MV-4-11 (cell line): ENCODE results near the gene CCDC24.

Experiments used
- DNase-seq: peaks from one replicate; lab custom pipeline; 2025; lab: John Stamatoyannopoulos, UW

CCDC24 gene

DNA sequence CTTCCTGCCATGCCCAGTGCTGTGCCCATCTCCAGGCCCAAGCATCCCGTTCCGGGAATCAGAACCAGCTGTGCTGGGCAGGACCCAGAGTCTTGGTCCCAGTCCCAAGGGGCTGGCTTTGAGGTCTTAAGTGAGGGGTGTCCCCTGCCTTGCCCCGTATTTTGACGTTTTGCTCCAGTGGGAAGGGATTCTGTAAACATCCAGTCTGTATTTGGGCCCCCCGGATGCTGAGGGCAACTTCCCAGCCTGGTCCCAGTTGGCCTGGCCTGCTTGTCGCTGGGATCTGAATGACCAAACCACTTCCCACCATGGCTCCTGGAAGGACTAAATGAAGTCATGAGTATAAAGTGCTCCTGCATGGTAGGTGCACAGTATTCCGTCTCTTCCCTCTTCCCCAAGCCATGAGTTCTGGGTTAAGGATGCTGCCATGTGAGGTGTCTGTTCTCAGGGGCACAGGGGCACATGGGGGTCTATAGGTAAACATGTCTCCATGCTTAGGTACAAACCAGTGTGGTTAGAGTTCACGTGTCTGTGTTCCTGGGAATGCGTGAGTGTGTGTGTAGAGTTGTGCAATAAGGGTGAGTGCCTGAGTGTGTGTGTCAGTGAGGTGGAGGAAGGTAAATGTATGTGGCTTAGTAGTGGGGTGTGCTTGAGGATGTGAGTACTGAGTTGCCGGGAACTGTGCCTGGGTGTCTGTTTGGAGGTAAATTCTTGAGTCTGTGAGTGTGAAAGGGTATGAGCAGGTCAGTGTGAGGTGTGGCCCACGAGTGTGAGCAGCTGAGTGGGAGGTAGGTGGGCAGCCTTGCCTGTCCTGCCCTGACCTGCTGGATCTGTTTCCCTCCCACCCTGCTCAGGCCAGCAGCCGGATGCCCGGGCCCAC, 10.9 kb upstream of the CCDC24 start:
- no peak for DNase-seq

DNA sequence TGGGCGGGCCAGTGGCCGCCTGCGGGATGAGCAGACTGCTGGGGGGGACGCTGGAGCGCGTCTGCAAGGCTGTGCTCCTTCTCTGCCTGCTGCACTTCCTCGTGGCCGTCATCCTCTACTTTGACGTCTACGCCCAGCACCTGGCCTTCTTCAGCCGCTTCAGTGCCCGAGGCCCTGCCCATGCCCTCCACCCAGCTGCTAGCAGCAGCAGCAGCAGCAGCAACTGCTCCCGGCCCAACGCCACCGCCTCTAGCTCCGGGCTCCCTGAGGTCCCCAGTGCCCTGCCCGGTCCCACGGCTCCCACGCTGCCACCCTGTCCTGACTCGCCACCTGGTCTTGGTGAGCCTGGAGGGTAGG, 10.3 kb upstream of the CCDC24 start:
- DNase-seq: no peak

DNA sequence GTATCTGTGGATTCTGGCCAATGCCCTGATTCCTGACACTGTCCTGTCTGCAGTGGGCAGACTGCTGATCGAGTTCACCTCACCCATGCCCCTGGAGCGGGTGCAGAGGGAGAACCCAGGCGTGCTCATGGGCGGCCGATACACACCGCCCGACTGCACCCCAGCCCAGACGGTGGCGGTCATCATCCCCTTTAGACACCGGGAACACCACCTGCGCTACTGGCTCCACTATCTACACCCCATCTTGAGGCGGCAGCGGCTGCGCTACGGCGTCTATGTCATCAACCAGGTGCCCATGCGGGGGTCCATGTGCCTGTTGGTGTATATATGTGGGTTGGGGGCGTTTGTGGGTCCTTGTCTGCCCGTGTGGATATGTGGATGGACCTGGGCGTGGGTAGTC, 9.8 kb upstream of the CCDC24 start:
- no peak for DNase-seq

DNA sequence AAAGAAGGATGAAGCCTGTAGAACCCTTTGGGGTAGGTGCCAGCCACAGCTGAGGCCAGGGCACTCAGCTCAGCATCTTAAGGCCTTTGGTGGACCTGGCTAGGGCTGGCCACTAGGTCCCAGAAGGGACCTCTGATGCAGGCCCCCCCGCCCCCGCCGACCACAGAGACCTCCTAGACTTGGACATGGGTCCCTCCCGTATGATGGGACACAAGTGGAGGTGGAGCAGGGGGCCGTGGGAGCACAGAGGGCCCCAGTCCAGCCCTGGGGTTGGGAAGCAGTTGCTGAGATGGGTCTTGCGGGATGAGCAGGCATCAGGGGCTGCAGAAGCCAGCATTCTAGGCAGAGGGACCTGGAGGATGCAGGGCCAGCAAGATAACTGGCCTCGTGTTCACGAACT, 9.2 kb upstream of the CCDC24 start:
- DNase-seq: no peak

DNA sequence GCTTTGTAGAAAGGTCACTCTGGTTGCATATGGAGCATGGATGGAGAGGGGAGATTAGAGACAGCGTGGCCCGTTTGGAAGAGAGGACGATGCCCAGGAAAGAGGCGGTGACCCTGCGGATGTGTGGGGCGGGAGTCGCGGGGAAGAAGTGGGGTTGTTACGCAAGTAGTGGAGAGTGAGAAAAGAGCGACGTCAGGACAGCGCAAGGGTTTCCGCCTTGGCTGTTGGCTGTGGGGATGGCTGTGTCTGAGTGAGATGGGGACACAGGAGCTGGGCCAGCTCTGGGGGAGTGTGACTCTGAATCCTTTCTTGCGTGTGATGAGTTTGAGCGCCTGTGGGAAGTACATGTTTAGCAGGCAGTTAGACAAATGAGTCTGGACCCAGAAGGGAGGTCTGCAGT, 8.6 kb upstream of the CCDC24 start:
- DNase-seq: peak; percentile 56

DNA sequence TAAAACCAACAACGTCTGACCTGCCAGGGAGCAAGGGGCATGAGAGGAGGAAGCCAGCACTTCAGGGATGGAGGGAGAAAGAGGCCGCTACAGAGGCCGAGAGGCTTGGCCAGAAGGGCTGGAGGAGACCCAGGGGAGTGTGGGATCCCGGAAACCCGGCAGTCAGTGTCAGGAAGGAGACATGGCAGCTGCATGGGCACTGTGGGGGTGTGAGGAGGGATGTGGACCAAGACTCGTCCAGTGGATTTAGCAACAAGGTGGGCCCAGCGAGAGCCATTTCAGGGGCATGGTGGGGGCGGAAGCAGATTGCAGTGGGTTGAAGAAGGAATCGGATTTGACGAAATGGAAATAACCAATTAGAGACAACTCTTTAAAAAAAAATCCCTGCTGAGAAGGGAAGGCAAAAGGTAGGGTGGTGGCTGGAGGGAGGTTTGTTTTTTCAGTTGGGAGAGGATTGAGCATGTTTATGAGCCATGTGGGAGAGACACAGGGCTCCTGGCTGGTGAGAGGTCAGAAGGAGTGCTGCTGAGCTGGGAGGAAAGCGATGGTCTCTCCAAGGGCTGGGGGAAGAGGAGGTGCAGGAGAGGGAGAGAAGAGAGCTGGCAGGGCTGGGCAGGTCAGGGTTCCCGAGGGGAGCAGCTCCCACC, 8.0 kb upstream of the CCDC24 start:
- DNase-seq: no peak

DNA sequence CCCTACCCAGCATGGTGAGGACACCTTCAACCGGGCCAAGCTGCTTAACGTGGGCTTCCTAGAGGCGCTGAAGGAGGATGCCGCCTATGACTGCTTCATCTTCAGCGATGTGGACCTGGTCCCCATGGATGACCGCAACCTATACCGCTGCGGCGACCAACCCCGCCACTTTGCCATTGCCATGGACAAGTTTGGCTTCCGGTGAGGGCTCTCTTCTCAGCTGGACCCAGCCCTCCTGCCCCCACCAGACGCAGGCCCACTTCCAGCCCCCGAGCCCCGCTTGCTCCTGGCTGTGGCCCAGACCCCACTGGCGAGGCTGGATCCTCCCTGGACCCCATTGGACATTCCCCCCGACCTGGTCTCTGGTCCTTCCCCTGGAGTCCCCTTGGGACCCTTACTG, 6.5 kb upstream of the CCDC24 start:
- no peak for DNase-seq

DNA sequence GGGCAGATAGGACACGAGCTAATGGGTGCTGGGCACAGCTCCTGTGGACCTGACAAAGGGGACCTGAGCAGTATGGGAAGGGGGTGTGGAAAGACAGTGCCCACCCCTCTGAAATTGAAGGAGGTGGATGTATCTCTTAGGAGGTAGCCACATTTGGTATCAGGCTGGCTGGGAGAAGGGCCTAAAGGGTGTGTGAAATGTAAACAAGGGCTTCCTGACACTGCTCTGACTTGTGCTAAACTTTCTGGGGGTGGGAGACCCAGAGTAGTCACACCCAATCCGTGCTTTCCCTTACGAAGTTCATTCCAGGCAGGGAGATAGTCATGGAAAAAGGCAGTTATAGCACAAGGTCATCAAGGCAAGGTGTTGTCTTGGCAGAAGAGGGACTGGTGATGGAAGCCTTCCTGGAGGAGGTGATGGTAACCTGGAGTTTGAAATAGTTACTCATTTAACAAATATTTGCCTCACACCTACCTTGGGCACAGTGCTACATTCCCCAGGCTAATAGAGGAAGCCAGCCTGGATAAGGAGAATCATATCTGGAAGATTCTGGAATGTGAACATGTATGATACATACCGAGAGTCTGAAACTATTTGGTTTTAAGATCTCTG, 5.3 kb upstream of the CCDC24 start:
- DNase-seq: no peak

DNA sequence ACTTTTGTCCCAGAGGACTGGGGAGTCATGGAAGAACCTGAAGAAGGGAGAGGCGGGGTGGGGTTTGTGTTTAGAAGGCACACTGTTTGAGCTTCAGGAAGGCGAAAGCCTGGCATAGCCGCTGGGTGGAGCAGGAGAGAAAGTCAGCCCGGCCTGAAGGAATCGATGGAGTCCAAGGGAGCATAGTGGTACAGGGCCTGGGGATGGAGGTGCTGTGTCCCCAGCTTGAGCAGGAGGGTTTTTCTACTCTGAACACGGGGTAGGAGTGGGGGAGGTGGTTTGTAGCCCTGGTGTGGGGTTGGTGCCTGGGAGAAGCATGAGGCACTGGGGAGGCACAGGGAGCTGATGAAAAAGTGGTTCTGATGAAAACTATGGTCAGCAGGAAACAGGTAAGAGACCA, 4.7 kb upstream of the CCDC24 start:
- DNase-seq: no peak

DNA sequence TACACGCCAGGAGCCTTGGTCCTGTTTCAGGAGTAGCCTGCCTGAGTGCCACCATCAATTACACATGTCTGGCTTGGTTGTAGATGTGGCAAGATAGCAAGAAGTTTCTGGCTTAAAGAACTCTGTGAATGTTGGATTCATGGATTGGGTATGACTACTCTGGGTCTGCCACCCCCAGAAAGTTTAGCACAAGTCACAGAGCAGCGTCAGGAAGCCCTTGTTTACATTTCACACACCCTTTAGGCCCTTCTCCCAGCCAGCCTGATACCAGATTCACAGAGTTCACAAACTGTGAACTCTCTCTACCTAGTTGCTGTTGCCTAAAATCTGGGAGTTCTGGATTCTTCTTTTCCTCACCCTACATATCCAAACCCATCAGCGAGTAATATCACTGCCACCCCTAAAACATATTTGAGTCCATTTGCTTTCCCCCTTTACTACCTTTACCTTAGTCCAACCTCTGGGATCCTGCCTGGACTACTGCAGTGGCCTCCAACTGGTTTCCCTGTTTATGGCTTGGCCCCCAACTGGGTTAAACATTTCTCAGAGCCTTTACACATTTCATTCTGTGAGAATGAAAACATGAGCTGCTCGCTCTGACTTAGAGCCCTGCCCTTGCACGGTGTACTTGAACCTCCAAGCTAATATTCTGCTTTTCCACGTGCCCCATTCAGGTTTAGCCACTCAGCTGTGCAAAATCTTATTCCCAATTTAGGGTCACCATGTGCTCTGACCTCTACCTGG, 4.1 kb upstream of the CCDC24 start:
- DNase-seq: no peak

DNA sequence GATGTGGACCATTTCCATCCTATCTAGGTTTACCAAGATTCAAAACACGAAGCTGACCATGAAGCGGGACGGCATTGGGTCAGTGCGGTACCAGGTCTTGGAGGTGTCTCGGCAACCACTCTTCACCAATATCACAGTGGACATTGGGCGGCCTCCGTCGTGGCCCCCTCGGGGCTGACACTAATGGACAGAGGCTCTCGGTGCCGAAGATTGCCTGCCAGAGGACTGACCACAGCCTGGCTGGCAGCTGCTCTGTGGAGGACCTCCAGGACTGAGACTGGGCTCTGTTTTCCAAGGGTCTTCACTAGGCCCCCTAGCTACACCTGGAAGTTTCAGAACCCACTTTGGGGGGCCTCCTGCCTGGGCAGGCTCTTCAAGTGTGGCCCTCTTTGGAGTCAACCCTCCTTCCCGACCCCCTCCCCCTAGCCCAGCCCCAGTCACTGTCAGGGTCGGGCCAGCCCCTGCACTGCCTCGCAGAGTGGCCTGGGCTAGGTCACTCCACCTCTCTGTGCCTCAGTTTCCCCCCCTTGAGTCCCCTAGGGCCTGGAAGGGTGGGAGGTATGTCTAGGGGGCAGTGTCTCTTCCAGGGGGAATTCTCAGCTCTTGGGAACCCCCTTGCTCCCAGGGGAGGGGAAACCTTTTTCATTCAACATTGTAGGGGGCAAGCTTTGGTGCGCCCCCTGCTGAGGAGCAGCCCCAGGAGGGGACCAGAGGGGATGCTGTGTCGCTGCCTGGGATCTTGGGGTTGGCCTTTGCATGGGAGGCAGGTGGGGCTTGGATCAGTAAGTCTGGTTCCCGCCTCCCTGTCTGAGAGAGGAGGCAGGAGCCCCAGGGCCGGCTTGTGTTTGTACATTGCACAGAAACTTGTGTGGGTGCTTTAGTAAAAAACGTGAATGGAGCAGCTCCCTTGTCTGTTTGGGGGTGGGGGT, 864 bp upstream of the CCDC24 start:
- no peak for DNase-seq

DNA sequence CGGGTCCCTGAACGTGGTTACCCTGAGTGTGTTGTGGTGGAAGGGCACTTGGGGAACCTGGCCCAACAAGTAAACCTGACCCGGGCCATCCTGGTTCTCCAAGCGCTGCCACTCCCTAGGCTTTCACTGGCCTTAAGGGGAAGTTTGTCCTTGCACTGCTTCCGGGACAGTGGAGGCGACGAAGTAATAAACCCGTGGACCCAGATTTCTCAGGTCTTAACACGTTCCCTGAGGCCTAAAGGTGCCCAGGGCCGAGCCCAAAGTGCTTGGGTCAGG, 261 bp upstream of the CCDC24 start:
- DNase-seq: no peak

DNA sequence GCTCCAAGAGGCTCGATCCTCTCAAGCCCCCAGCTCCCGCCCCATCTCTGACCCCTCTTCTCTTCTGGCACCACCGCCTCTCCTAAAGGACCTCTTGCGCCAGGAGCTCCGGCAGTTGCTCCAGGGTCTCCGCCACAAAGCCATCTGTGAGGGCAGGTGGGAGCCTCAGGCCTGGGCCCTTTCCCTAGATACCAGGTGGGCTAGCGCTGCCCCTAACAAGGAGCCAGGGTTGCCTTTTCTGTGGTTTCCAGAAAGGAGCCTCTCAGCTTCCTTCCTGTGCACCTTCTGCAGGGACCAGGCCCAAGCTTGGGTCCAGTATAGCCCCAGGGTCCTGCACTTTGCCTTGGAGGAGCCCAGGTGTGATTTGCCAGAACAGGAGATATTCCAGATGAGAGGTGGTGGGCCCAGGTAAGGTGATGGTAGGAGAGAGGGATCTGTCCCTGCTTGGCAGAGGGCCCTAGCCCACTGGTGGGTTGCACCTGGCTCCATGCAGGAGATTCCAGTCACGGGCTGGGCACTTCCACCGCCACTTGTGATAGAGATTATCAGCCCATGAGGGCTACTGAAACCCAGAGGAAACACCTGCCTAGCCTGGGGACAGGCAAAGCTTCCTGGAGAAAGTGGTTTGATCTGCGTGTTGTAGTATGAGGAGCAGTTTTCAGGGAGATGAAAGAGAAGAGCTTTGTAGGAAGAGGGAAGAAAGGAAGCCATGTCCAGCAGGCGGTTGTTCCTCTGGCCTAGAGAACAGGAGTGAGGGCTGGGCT, 1.0 kb downstream of the CCDC24 start:
- no peak for DNase-seq

DNA sequence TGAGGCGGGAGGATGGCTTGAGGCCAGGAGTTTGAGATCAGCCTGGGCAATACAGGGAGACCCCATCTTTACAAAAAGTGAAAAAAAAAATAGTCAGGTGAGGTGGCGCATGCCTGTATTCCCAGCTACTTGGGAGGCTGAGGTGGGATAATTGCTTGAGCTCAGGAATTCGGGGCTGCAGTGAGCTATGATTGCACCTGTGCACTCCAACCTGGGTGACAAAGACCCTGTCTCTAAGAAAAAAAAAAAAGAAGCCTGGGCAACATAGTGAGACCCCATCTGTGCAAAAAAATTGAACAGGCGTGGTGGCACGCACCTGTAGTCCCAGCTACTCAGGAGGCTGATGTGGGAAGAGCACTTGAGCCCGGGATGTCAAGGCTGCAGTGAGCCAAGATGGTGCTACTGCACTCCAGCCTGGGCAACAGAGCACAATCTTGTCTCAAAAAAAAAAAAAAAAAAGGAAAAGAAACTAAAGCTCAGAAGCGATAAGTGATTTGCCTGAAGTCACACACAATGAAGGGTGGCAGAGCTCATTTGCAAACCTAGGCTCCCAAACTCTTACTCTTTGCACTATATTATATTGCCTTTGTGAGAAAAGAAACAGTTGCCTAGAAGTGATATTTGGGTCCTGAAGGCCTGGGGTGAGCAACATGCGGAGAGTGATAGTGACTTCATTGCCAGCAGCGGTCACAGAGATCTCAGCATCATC, 2.0 kb downstream of the CCDC24 start:
- no peak for DNase-seq

DNA sequence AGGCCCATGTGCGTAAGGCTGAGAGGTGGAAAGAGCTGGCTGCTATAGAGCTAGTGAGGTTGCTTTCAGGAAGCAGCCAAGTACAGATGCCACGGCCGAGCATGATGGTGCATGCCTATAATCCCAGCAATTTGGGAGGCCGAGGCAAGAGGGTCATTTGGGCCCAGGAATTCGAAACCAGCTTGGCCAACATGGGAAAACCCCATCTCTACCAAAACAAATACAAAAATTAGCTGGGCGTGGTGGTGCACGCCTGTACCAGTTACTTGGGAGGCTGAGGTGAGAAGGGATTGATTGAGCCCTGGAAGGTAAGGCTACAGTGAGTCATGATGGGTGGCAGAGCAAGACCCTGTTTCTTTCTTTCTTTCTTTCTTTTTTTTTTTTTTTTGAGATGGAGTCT, 2.7 kb downstream of the CCDC24 start:
- DNase-seq: no peak

DNA sequence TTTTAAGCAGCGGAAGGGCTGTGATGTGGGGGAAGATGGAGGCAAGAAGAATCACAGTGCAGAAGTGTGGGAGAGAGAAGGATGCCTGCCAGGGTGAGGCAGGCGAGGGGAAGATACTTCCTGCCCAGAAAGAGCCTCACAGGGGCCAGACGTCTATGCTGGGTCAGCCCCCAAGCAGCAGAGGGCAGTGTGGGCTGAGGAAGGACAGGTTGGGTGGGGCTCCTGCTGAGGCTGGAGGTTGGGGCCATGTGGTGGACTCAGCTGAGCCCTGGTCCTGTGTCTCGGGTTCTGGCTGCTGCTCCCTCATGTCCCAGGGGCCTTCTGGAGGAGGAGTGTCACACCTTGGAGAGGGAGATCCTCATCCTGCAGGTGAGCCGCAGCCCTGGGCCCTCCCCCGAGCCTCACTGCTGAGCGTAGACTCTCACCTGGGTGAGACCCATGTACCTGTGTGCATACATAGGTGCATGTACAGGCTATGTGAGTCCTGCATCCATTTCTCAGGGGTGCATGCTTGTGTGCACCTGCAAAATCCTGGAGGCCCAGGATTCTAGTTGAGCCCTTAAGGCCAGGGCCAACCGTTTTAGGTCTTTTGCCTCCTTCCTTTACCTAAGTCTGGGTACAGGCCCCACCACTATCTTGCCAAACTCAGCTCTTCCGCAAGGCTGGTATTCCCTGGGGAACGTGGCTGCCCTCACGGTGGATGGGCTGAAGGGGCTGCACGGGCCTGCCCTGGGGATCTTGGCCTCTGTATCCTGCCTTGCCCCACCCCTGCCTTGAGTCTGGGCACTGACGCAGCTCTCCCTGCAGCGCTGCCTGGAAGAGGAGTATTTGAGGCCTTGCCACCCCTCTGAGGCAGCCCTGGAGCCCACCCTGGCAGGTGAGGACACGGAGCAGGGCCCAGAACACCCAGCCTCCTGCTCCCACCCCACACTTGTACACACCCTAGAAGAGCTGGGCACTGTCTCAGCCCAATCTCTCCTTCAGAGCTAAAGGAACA, 3.7 kb downstream of the CCDC24 start:
- peak; percentile 13 for DNase-seq

DNA sequence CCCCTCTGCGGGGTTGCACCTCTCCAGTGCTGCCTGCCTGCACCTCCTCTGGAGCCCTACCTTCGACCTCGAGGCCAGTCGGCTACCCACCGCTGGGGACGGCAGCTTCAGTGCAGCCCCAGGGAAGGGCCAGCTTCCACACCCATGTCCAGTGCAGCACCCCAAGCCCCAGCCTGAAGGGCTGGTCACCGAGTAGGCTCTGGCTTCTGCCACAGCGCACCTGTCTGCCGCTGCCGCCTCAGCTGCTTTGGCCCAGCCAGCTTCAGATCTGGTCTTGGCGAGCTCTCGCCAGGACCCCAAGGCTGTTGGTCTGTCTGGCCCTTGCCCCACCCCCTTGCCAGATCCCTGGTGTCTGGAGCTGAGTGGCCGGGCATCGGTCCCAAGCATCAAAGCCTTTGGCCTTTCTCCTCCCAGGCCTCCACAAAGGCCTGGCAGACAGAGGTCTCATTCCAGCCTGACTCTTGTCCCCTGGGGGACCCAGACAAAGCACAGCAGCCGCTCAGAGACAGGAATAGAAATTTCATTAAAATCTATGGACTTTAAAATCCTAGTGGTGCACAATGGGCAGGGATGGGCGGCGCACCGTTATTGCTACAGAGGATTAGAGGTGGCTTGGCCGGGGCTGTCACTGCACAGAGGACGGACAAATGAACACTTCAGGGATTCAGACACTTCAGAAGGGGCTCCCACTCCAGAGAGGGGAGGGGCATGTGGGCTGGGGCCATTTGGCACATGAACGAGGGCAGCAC, 4.8 kb downstream of the CCDC24 start:
- no peak for DNase-seq

DNA sequence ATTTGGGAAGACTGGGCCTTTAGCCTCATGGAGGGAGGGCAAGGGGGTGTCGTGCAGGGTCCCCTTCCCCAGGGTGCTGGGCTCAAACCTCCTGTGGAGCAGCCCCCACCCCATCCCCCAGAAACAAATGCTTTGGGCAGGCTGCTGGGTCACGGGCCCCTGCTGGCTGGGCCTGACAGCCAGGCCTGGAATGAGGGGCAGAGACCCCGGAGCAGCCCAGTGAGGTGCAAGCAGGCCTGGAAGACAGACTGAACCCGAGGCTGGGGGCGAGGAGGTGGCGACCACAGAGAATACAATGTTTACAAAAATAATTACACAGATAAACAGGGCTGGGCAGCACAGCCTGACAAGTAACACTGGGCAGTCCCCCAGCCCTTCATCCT, 5.3 kb downstream of the CCDC24 start:
- no peak for DNase-seq
